TTC549 (cell line): Measurements from ENCODE around the gene LAIR1.
"Not testable (repeated sequence)": the region's sequence is repeated elsewhere in the genome, so short reads cannot be mapped to it uniquely, and the experiment has no call there.

Experiments used
- FAIRE-seq: peaks from 2 replicates; lab custom pipeline; 2012; peaks lifted over from hg19 to GRCh38; lab: Jason Lieb, UNC

The LAIR1 gene

GRCh38 chr19:54364775-54365257 is at the start of gene LAIR1:
TSS of gene LAIR1 (minus strand) at chr19:54364931. CDS start at chr19:54364804, 127 bp downstream.
- no peak for FAIRE-seq

GRCh38 chr19:54414156-54414555 is 49.4 kb upstream of the LAIR1 start:
- no peak for FAIRE-seq

GRCh38 chr19:54412877-54413276 is 48.1 kb upstream of the LAIR1 start:
- FAIRE-seq = no peak

- no peak for FAIRE-seq
Observed at GRCh38 chr19:54411033-54411432, 46.3 kb upstream of the LAIR1 start.

GRCh38 chr19:54408456-54409026 is 43.8 kb upstream of the LAIR1 start:
- no peak for FAIRE-seq

- no peak for FAIRE-seq
Observed at GRCh38 chr19:54407780-54408179, 43.0 kb upstream of the LAIR1 start.

GRCh38 chr19:54405628-54406027 is 40.9 kb upstream of the LAIR1 start:
- FAIRE-seq = no peak

GRCh38 chr19:54403054-54403453 is 38.3 kb upstream of the LAIR1 start:
- no peak for FAIRE-seq

GRCh38 chr19:54400913-54401312 is 36.2 kb upstream of the LAIR1 start:
- no peak for FAIRE-seq

GRCh38 chr19:54399189-54399588 is 34.5 kb upstream of the LAIR1 start:
- FAIRE-seq = no peak

GRCh38 chr19:54395685-54396084 is 31.0 kb upstream of the LAIR1 start:
- no peak for FAIRE-seq

GRCh38 chr19:54393381-54393780 is 28.6 kb upstream of the LAIR1 start:
- FAIRE-seq = no peak

GRCh38 chr19:54392105-54392504 is 27.4 kb upstream of the LAIR1 start:
- no peak for FAIRE-seq

GRCh38 chr19:54391589-54392061 is 26.9 kb upstream of the LAIR1 start:
- FAIRE-seq = no peak

- no peak for FAIRE-seq
Observed at GRCh38 chr19:54390942-54391577, 26.3 kb upstream of the LAIR1 start.

- FAIRE-seq = no peak
Observed at GRCh38 chr19:54389553-54389952, 24.8 kb upstream of the LAIR1 start.

- FAIRE-seq = no peak
Observed at GRCh38 chr19:54388802-54389139, 24.0 kb upstream of the LAIR1 start.

- FAIRE-seq = no peak
Observed at GRCh38 chr19:54387991-54388801, 23.5 kb upstream of the LAIR1 start.

- no peak for FAIRE-seq
Observed at GRCh38 chr19:54383330-54383729, 18.6 kb upstream of the LAIR1 start.

- not testable (repeated sequence) for FAIRE-seq
Observed at GRCh38 chr19:54382041-54382440, 17.3 kb upstream of the LAIR1 start.

GRCh38 chr19:54380897-54381296 is 16.2 kb upstream of the LAIR1 start:
- no peak for FAIRE-seq

GRCh38 chr19:54379187-54379678 is 14.5 kb upstream of the LAIR1 start:
- no peak for FAIRE-seq
